ENCODE measurements around the gene HNRNPAB.
A peak's percentile ranks its signal among the peaks of the same experiment; 100 is the strongest.
"Not testable (repeated sequence)": the region's sequence is repeated elsewhere in the genome, so short reads cannot be mapped to it uniquely, and the experiment has no call there.

The HNRNPAB gene

GRCh38 chr5:178198151-178198550 is 6.2 kb upstream of the HNRNPAB start:
- not testable (repeated sequence) for DNase-seq

- no peak for DNase-seq
These were observed 5.6 kb upstream of the HNRNPAB start for GRCh38 chr5:178198706-178199105.

- DNase-seq = no peak
These were observed 4.5 kb upstream of the HNRNPAB start for GRCh38 chr5:178199581-178200434.

- no peak for DNase-seq
These were observed 3.0 kb upstream of the HNRNPAB start for GRCh38 chr5:178201221-178201926.

GRCh38 chr5:178201927-178202235 is 2.5 kb upstream of the HNRNPAB start:
- DNase-seq = no peak

- DNase-seq = no peak
These were observed 1.8 kb upstream of the HNRNPAB start for GRCh38 chr5:178202541-178202940.

- no peak for DNase-seq
These were observed 607 bp upstream of the HNRNPAB start for GRCh38 chr5:178203670-178204181.

GRCh38 chr5:178204935-178205748 is 809 bp downstream of the HNRNPAB start:
- peak in 1 of 2 donors; percentile 52 for DNase-seq

GRCh38 chr5:178205749-178206047 is 1.4 kb downstream of the HNRNPAB start:
- no peak for DNase-seq

- DNase-seq = no peak
These were observed 2.1 kb downstream of the HNRNPAB start for GRCh38 chr5:178206166-178207101.

- DNase-seq = no peak
These were observed 3.0 kb downstream of the HNRNPAB start for GRCh38 chr5:178207183-178207916.

- no peak for DNase-seq
These were observed 3.6 kb downstream of the HNRNPAB start for GRCh38 chr5:178207917-178208280.

GRCh38 chr5:178208540-178209227 is 4.4 kb downstream of the HNRNPAB start:
- DNase-seq = no peak

- no peak for DNase-seq
These were observed 5.2 kb downstream of the HNRNPAB start for GRCh38 chr5:178209334-178210072.

GRCh38 chr5:178210073-178210535 is 5.8 kb downstream of the HNRNPAB start:
- DNase-seq = no peak

GRCh38 chr5:178210686-178211085 is 6.4 kb downstream of the HNRNPAB start:
- DNase-seq = no peak

GRCh38 chr5:178211095-178212048 is 7.0 kb downstream of the HNRNPAB start:
- DNase-seq = no peak

GRCh38 chr5:178212241-178213002 is 8.1 kb downstream of the HNRNPAB start:
- no peak for DNase-seq
